ENCODE measurements around the gene CDC42BPA.

GRCh38 chr1:227070638-227071285, 247.5 kb downstream of the CDC42BPA start:
- TF ChIP-seq ZNF70 (CRISPR knock-in tag; IDR thresholded peaks at IDR 0.05) (no peak), ZFP30 (CRISPR knock-in tag; IDR thresholded peaks at IDR 0.05) (no peak), PATZ1 (CRISPR knock-in tag; IDR thresholded peaks at IDR 0.05; ENCODE audit: borderline replicate concordance) (no peak), TCF4 (CRISPR knock-in tag; IDR thresholded peaks at IDR 0.05; ENCODE audit: borderline replicate concordance) (no peak)
